ENCODE measurements around the gene C10orf105. TPM values are rescaled to one million over a fixed set of nuclear protein-coding genes. Genes with fewer than 3 reads are reported as not detected.

C10orf105 gene
- total RNA-seq, 1 experiment from 2014 or later: not detected

- Mint-ChIP-seq H3K4me1 (ENCODE audit: low read depth, unreplicated experiment) (no peaks in the 10 kb centered on the region), H3K4me3 (ENCODE audit: unreplicated experiment) (no peak overlapping the region), H3K27me3 (ENCODE audit: insufficient read depth, unreplicated experiment) (peaks cover 4% of the 10 kb centered on the region), H3K9me3 (ENCODE audit: unreplicated experiment) (no peaks in the 10 kb centered on the region), H3K36me3 (ENCODE audit: insufficient read depth, unreplicated experiment) (no peaks in the 10 kb centered on the region), H3K27ac (ENCODE audit: unreplicated experiment) (no peak overlapping the region)
- no peaks in the 10 kb centered on the region for H3K36me3 ChIP-seq (ENCODE audit: control insufficient read depth, insufficient read depth, low read length)
- intact Hi-C loops (cut with micrococcal nuclease; ENCODE audit: unreplicated experiment): no loop called here
- no peaks in the 10 kb centered on the region for H3K9me3 ChIP-seq
- CTCF ChIA-PET: interaction anchor here (0.8 to 1.4 kb wide), 2 partner anchors 317 to 1828 kb away, joined by 3 read pairs; no protein-coding TSS in a partner anchor
- no TSS peak for BruUV-seq (replicated peaks)
- no peak for TF ChIP-seq CTCF (IDR thresholded peaks at IDR 0.05; ENCODE audit: insufficient read depth in 1 of 2, low read depth in 1 of 2, low read length in 1 of 2, severe bottlenecking in 1 of 2, unreplicated experiment in 1 of 2)
- H3K27me3 ChIP-seq (replicated peaks; ENCODE audit: control insufficient read depth, insufficient read depth, low read length): no peaks in the 10 kb centered on the region
- no peak for DNase-seq
- POLR2A ChIA-PET: no interaction called here
- H3K4me1 ChIP-seq: no peaks in the 10 kb centered on the region
- H3K4me3 ChIP-seq (ENCODE audit: low read depth, low read length): no peak overlapping the region
These were observed 18.0 kb downstream of the C10orf105 start for GRCh38 chr10:71701496-71702132.

- Histone ChIP-seq H3K36me3 (ENCODE audit: control insufficient read depth, insufficient read depth, low read length) (no peaks in the 10 kb centered on the region), H3K4me1 (no peaks in the 10 kb centered on the region), H3K9me3 (no peaks in the 10 kb centered on the region), H3K4me3 (ENCODE audit: low read depth, low read length) (no peak overlapping the region), H3K27me3 (replicated peaks; ENCODE audit: control insufficient read depth, insufficient read depth, low read length) (no peaks in the 10 kb centered on the region)
- ChIA-PET CTCF (interaction anchor here (1.4 kb wide), 1 partner anchor 317 kb away, joined by 3 read pairs; no protein-coding TSS in a partner anchor), POLR2A (no interaction called here)
- no TSS peak for BruUV-seq (replicated peaks)
- peaks cover 4% of the 10 kb centered on the region for H3K27me3 Mint-ChIP-seq (ENCODE audit: insufficient read depth, unreplicated experiment)
- no peaks in the 10 kb centered on the region for H3K9me3 Mint-ChIP-seq (ENCODE audit: unreplicated experiment)
- no peaks in the 10 kb centered on the region for H3K4me1 Mint-ChIP-seq (ENCODE audit: low read depth, unreplicated experiment)
- no peak for TF ChIP-seq CTCF (IDR thresholded peaks at IDR 0.05; ENCODE audit: insufficient read depth in 1 of 2, low read depth in 1 of 2, low read length in 1 of 2, severe bottlenecking in 1 of 2, unreplicated experiment in 1 of 2)
- no peak overlapping the region for H3K4me3 Mint-ChIP-seq (ENCODE audit: unreplicated experiment)
- no peak overlapping the region for H3K27ac Mint-ChIP-seq (ENCODE audit: unreplicated experiment)
- no peak for DNase-seq
- H3K36me3 Mint-ChIP-seq (ENCODE audit: insufficient read depth, unreplicated experiment): no peaks in the 10 kb centered on the region
- intact Hi-C loops (cut with micrococcal nuclease; ENCODE audit: unreplicated experiment): no loop called here
These were observed 18.7 kb downstream of the C10orf105 start for GRCh38 chr10:71700731-71701368.

GRCh38 chr10:71698737-71699136 is 20.8 kb downstream of the C10orf105 start:
- no peak for TF ChIP-seq CTCF (IDR thresholded peaks at IDR 0.05; ENCODE audit: insufficient read depth in 1 of 2, low read depth in 1 of 2, low read length in 1 of 2, severe bottlenecking in 1 of 2, unreplicated experiment in 1 of 2)
- intact Hi-C loops (cut with micrococcal nuclease; ENCODE audit: unreplicated experiment): loop anchor here (5.0 kb wide), 1 partner anchor 91 kb away; no protein-coding TSS in a partner anchor
- Mint-ChIP-seq H3K4me1 (ENCODE audit: low read depth, unreplicated experiment) (no peaks in the 10 kb centered on the region), H3K27me3 (ENCODE audit: insufficient read depth, unreplicated experiment) (peaks cover 4% of the 10 kb centered on the region), H3K36me3 (ENCODE audit: insufficient read depth, unreplicated experiment) (no peaks in the 10 kb centered on the region), H3K27ac (ENCODE audit: unreplicated experiment) (no peak overlapping the region), H3K4me3 (ENCODE audit: unreplicated experiment) (no peak overlapping the region), H3K9me3 (ENCODE audit: unreplicated experiment) (no peaks in the 10 kb centered on the region)
- no peak for DNase-seq
- BruUV-seq (replicated peaks): no TSS peak
- no peaks in the 10 kb centered on the region for H3K4me1 ChIP-seq
- H3K36me3 ChIP-seq (ENCODE audit: control insufficient read depth, insufficient read depth, low read length): no peaks in the 10 kb centered on the region
- H3K27me3 ChIP-seq (replicated peaks; ENCODE audit: control insufficient read depth, insufficient read depth, low read length): no peaks in the 10 kb centered on the region
- ChIA-PET CTCF (interaction anchor here (0.6 to 3.8 kb wide), 9 partner anchors 8 to 315 kb away, joined by 3 to 56 read pairs (median 10); partner anchors contain the start of genes CDH23 and VSIR), POLR2A (no interaction called here)
- no peak overlapping the region for H3K4me3 ChIP-seq (ENCODE audit: low read depth, low read length)
- H3K9me3 ChIP-seq: no peaks in the 10 kb centered on the region
